ENCODE results near the gene MRNIP.

Gene MRNIP

GRCh38 chr5:179821298-179822058 is 37.1 kb downstream of the MRNIP start:
- DNase-seq (ENCODE audit: low spot score): peak; percentile 84

- DNase-seq (ENCODE audit: low spot score): peak; percentile 95
Observed at GRCh38 chr5:179820483-179821297, 37.9 kb downstream of the MRNIP start, which contains the start of gene SQSTM1. TSS of gene SQSTM1 (plus strand) at chr5:179820905. CDS start at chr5:179820937, 32 bp downstream.

- no peak for DNase-seq (ENCODE audit: low spot score)
Observed at GRCh38 chr5:179820127-179820482, 38.5 kb downstream of the MRNIP start.

- peak; percentile 35 for DNase-seq (ENCODE audit: low spot score)
Observed at GRCh38 chr5:179819296-179820126, 39.1 kb downstream of the MRNIP start.

GRCh38 chr5:179818746-179819295 is 39.8 kb downstream of the MRNIP start:
- no peak for DNase-seq (ENCODE audit: low spot score)

GRCh38 chr5:179817890-179818745 is 40.5 kb downstream of the MRNIP start:
- DNase-seq (ENCODE audit: low spot score): no peak

- no peak for DNase-seq (ENCODE audit: low spot score)
Observed at GRCh38 chr5:179817470-179817840, 41.2 kb downstream of the MRNIP start.

GRCh38 chr5:179816796-179817469 is 41.7 kb downstream of the MRNIP start:
- DNase-seq (ENCODE audit: low spot score): no peak

GRCh38 chr5:179816401-179816795 is 42.2 kb downstream of the MRNIP start:
- no peak for DNase-seq (ENCODE audit: low spot score)

- DNase-seq (ENCODE audit: low spot score): no peak
Observed at GRCh38 chr5:179815491-179816249, 42.9 kb downstream of the MRNIP start.

GRCh38 chr5:179814090-179814489 is 44.5 kb downstream of the MRNIP start:
- DNase-seq (ENCODE audit: low spot score): no peak

GRCh38 chr5:179812997-179813607 is 45.5 kb downstream of the MRNIP start:
- no peak for DNase-seq (ENCODE audit: low spot score)

- no peak for DNase-seq (ENCODE audit: low spot score)
Observed at GRCh38 chr5:179812135-179812825, 46.3 kb downstream of the MRNIP start.

- peak; percentile 93 for DNase-seq (ENCODE audit: low spot score)
Observed at GRCh38 chr5:179806250-179807048, 52.2 kb downstream of the MRNIP start, which contains the start of gene MGAT4B. TSS of gene MGAT4B (minus strand) at chr5:179806866. CDS start at chr5:179806583, 283 bp downstream.

GRCh38 chr5:179805529-179806249 is 52.9 kb downstream of the MRNIP start:
- peak; percentile 62 for DNase-seq (ENCODE audit: low spot score)

- DNase-seq (ENCODE audit: low spot score): no peak
Observed at GRCh38 chr5:179805070-179805528, 53.5 kb downstream of the MRNIP start.

GRCh38 chr5:179804555-179804947 is 54.1 kb downstream of the MRNIP start:
- no peak for DNase-seq (ENCODE audit: low spot score)
